ENCODE results near the gene CTSE. TPM values are rescaled to one million over a fixed set of nuclear protein-coding genes. Genes with fewer than 3 reads are reported as not detected.

CTSE gene
- total RNA-seq, 1 donor from 2014 or later = not detected

GRCh38 chr1:206021626-206022365 lies 1.9 kb downstream of the CTSE start:
- intact Hi-C loops (cut with DNase I) = no loop called here

GRCh38 chr1:206021008-206021625 lies 2.6 kb downstream of the CTSE start:
- intact Hi-C loops (cut with DNase I) = no loop called here

More at GRCh38 chr1:206021626-206022365, 1.9 kb downstream of the CTSE start:
- DNase-seq (ENCODE audit: low spot score) = no peak

GRCh38 chr1:206020393-206021007 lies 3.2 kb downstream of the CTSE start:
- no peak for DNase-seq (ENCODE audit: low spot score)
- intact Hi-C loops (cut with DNase I) = no loop called here

More at GRCh38 chr1:206021008-206021625, 2.6 kb downstream of the CTSE start:
- no peak for DNase-seq (ENCODE audit: low spot score)

- intact Hi-C loops (cut with DNase I) = no loop called here
- no peak for DNase-seq (ENCODE audit: low spot score)
Measured at GRCh38 chr1:206015071-206015470, 8.6 kb downstream of the CTSE start.

- intact Hi-C loops (cut with DNase I) = no loop called here
- no peak for DNase-seq (ENCODE audit: low spot score)
Measured at GRCh38 chr1:206014601-206015000, 9.1 kb downstream of the CTSE start.

GRCh38 chr1:206013026-206013795 lies 10.5 kb downstream of the CTSE start:
- intact Hi-C loops (cut with DNase I) = no loop called here
- no peak for DNase-seq (ENCODE audit: low spot score)

GRCh38 chr1:206012086-206012859 lies 11.4 kb downstream of the CTSE start:
- intact Hi-C loops (cut with DNase I) = no loop called here
- peak; percentile 89 for DNase-seq (ENCODE audit: low spot score)

- intact Hi-C loops (cut with DNase I) = no loop called here
Measured at GRCh38 chr1:206011057-206011456, 12.6 kb downstream of the CTSE start.

GRCh38 chr1:206010060-206010459 lies 13.6 kb downstream of the CTSE start:
- intact Hi-C loops (cut with DNase I) = no loop called here
- DNase-seq (ENCODE audit: low spot score) = no peak

More at GRCh38 chr1:206011057-206011456, 12.6 kb downstream of the CTSE start:
- DNase-seq (ENCODE audit: low spot score) = no peak

GRCh38 chr1:206006946-206007345 lies 16.7 kb downstream of the CTSE start:
- intact Hi-C loops (cut with DNase I) = no loop called here
- DNase-seq (ENCODE audit: low spot score) = no peak

GRCh38 chr1:206005778-206006180 lies 17.9 kb downstream of the CTSE start:
- no peak for DNase-seq (ENCODE audit: low spot score)
- intact Hi-C loops (cut with DNase I) = no loop called here

- intact Hi-C loops (cut with DNase I) = no loop called here
- no peak for DNase-seq (ENCODE audit: low spot score)
Measured at GRCh38 chr1:206005234-206005633, 18.5 kb downstream of the CTSE start.

- intact Hi-C loops (cut with DNase I) = no loop called here
- DNase-seq (ENCODE audit: low spot score) = no peak
Measured at GRCh38 chr1:206004826-206005225, 18.9 kb downstream of the CTSE start.

- intact Hi-C loops (cut with DNase I) = no loop called here
- no peak for DNase-seq (ENCODE audit: low spot score)
Measured at GRCh38 chr1:206003854-206004800, 19.6 kb downstream of the CTSE start.

GRCh38 chr1:206002871-206003801 lies 20.6 kb downstream of the CTSE start, which contains the start of gene RAB7B:
RAB7B (minus strand) TSS chr1:206003395; CDS start chr1:205994135, 9,260 bp downstream.
- DNase-seq (ENCODE audit: low spot score) = peak; percentile 84

GRCh38 chr1:206002160-206002559 lies 21.5 kb downstream of the CTSE start:
- DNase-seq (ENCODE audit: low spot score) = peak; percentile 24
- intact Hi-C loops (cut with DNase I) = no loop called here

More at GRCh38 chr1:206002871-206003801, 20.6 kb downstream of the CTSE start, which contains the start of gene RAB7B:
- intact Hi-C loops (cut with DNase I) = no loop called here

- intact Hi-C loops (cut with DNase I) = no loop called here
- DNase-seq (ENCODE audit: low spot score) = peak; percentile 65
Measured at GRCh38 chr1:206001476-206001888, 22.2 kb downstream of the CTSE start.

Data from cardiac septum (tissue), 1 donor.